ENCODE measurements around the gene VSIR. TPM values are rescaled to one million over a fixed set of nuclear protein-coding genes. Genes with fewer than 3 reads are reported as not detected.

The VSIR gene
- total and polyA plus RNA-seq, 2 donors from 2014 or later, result 32.1 to 66.6 TPM

- DNase-seq, result no peak
- peaks cover 0 to 10% (median 0%) of the 10 kb centered on the region in 3 donors for H3K4me1 ChIP-seq (ENCODE audit: control insufficient read depth in 2 of 3, insufficient read depth in 2 of 3, low read depth in 1 of 3, low read length in 3 of 3)
- H3K9ac ChIP-seq (ENCODE audit: low read length in 3 of 3), result no peak overlapping the region
- no peaks in the 10 kb centered on the region for H3K9me3 ChIP-seq (ENCODE audit: control insufficient read depth in 2 of 3, insufficient read depth in 1 of 3, low read length in 3 of 3)
- TF ChIP-seq CTCF (IDR thresholded peaks at IDR 0.05; ENCODE audit: borderline replicate concordance, extremely low read depth, insufficient read depth), result no peak
- H3K27me3 ChIP-seq (ENCODE audit: control insufficient read depth, insufficient read depth, low read length), result no peaks in the 10 kb centered on the region
- H3K4me3 ChIP-seq (ENCODE audit: low read length in 3 of 3), result no peak overlapping the region
- no peak overlapping the region for H3K27ac ChIP-seq (ENCODE audit: low read depth in 2 of 2, low read length in 2 of 2)
- H3K36me3 ChIP-seq (ENCODE audit: control insufficient read depth in 2 of 3, insufficient read depth in 3 of 3, low read length in 3 of 3), result no peaks in the 10 kb centered on the region
- intact Hi-C loops (cut with DNase I), result no loop called here
- no peak for FAIRE-seq
Measured at GRCh38 chr10:71809628-71810027, 36.3 kb upstream of the VSIR start.

GRCh38 chr10:71807557-71808510 lies 34.5 kb upstream of the VSIR start:
- Histone ChIP-seq H3K9me3 (ENCODE audit: control insufficient read depth in 2 of 3, insufficient read depth in 1 of 3, low read length in 3 of 3) (no peaks in the 10 kb centered on the region), H3K27me3 (ENCODE audit: control insufficient read depth, insufficient read depth, low read length) (no peaks in the 10 kb centered on the region), H3K4me1 (ENCODE audit: control insufficient read depth in 2 of 3, insufficient read depth in 2 of 3, low read depth in 1 of 3, low read length in 3 of 3) (peaks cover 0 to 10% (median 0%) of the 10 kb centered on the region in 3 donors), H3K9ac (ENCODE audit: low read length in 3 of 3) (no peak overlapping the region), H3K4me3 (ENCODE audit: low read length in 3 of 3) (no peak overlapping the region), H3K36me3 (ENCODE audit: control insufficient read depth in 2 of 3, insufficient read depth in 3 of 3, low read length in 3 of 3) (no peaks in the 10 kb centered on the region), H3K27ac (ENCODE audit: low read depth in 2 of 2, low read length in 2 of 2) (no peak overlapping the region)
- FAIRE-seq (no peak), DNase-seq (no peak)
- no peak for TF ChIP-seq CTCF (IDR thresholded peaks at IDR 0.05; ENCODE audit: borderline replicate concordance, extremely low read depth, insufficient read depth)
- intact Hi-C loops (cut with DNase I), result no loop called here

- TF ChIP-seq CTCF (IDR thresholded peaks at IDR 0.05; ENCODE audit: borderline replicate concordance, extremely low read depth, insufficient read depth), result no peak
- Histone ChIP-seq H3K9ac (ENCODE audit: low read length in 3 of 3) (no peak overlapping the region), H3K9me3 (ENCODE audit: control insufficient read depth in 2 of 3, insufficient read depth in 1 of 3, low read length in 3 of 3) (no peaks in the 10 kb centered on the region), H3K27ac (ENCODE audit: low read depth in 2 of 2, low read length in 2 of 2) (no peak overlapping the region), H3K4me1 (ENCODE audit: control insufficient read depth in 2 of 3, insufficient read depth in 2 of 3, low read depth in 1 of 3, low read length in 3 of 3) (peaks cover 0 to 2% (median 0%) of the 10 kb centered on the region in 3 donors), H3K36me3 (ENCODE audit: control insufficient read depth in 2 of 3, insufficient read depth in 3 of 3, low read length in 3 of 3) (no peaks in the 10 kb centered on the region), H3K4me3 (ENCODE audit: low read length in 3 of 3) (no peak overlapping the region), H3K27me3 (ENCODE audit: control insufficient read depth, insufficient read depth, low read length) (no peaks in the 10 kb centered on the region)
- FAIRE-seq (no peak), DNase-seq (no peak)
- intact Hi-C loops (cut with DNase I), result no loop called here
Measured at GRCh38 chr10:71806704-71807556, 33.6 kb upstream of the VSIR start.

All from kidney (tissue), 14 donors.